H1 (cell line): Measurements from ENCODE around the gene ACO1. TPM values are rescaled to one million over a fixed set of nuclear protein-coding genes. Genes with fewer than 3 reads are reported as not detected.

Source experiments
- ASH2L ChIP-seq: fragments of 200-600, 300-600 bp; sonication (generic); IDR thresholded peaks from one replicate; pipeline ENCODE4 v1.7.1; 2017; ENCODE audit warnings: low read length
- CBX5 ChIP-seq: fragments of 300-800, 300-1000 bp; sonication (generic); IDR thresholded peaks from 2 replicates; pipeline ENCODE4 v1.7.1; 2016; ENCODE audit warnings: antibody characterized with exemption, low read length, low read depth
- CBX8 ChIP-seq: fragments of 300-800, 300-1000 bp; sonication (generic); IDR thresholded peaks from 2 replicates; pipeline ENCODE4 v1.7.1; 2016; ENCODE audit warnings: low read depth, low read length, borderline replicate concordance
- CEBPB ChIP-seq: IDR thresholded peaks from 2 replicates; pipeline ENCODE4 v1.6.1; 2012; ENCODE audit warnings: low read depth, low read length
- CREB1 ChIP-seq: IDR thresholded peaks from 2 replicates; pipeline ENCODE4 v1.6.1; 2012; ENCODE audit warnings: inconsistent platforms
- EGR1 ChIP-seq: IDR thresholded peaks from 2 replicates; pipeline ENCODE4 v1.6.1; 2011; ENCODE audit warnings: low read depth, low read length, borderline replicate concordance
- KDM1A ChIP-seq: fragments of 200-600, 300-600 bp; sonication (generic); IDR thresholded peaks from 2 replicates; pipeline ENCODE4 v1.7.1; 2016; ENCODE audit warnings: mild to moderate bottlenecking, low read length, borderline replicate concordance
- KDM4A ChIP-seq: IDR thresholded peaks from one replicate; pipeline ENCODE4 v1.7.1; 2012; ENCODE audit warnings: low read depth, mild to moderate bottlenecking, moderate library complexity, low read length, inconsistent platforms; ENCODE audit not compliant: severe bottlenecking
- MAFK ChIP-seq: IDR thresholded peaks from 2 replicates; pipeline ENCODE4 v1.6.1; 2012; ENCODE audit warnings: low read depth, mild to moderate bottlenecking, improper control_type of control experiment, low read length
- PHF8 ChIP-seq: fragments of 200-600 bp; sonication (generic); conservative IDR thresholded peaks from 2 replicates; pipeline ENCODE4 v1.7.1; 2012; ENCODE audit warnings: low read depth, mild to moderate bottlenecking, inconsistent platforms, low read length, moderate library complexity
- POLR2A ChIP-seq, 2 experiments: IDR thresholded peaks; 1 replicate in 1 of 2; 2 replicates in 1 of 2; pipeline ENCODE4 v1.6.1; 2011; ENCODE audit warnings: low read depth in 2 of 2, low read length in 2 of 2, mild to moderate bottlenecking in 2 of 2; ENCODE audit errors: control extremely low read depth in 1 of 2
- POLR2AphosphoS5 ChIP-seq: IDR thresholded peaks from 2 replicates; pipeline ENCODE4 v1.6.1; 2011; ENCODE audit warnings: low read depth, low read length
- RAD21 ChIP-seq, 2 experiments: IDR thresholded peaks in 1 of 2; conservative IDR thresholded peaks in 1 of 2; 2 replicates each; pipeline ENCODE4 v1.6.1; 2011; ENCODE audit warnings: low read depth in 2 of 2, low read length in 2 of 2, improper control_type of control experiment in 1 of 2, inconsistent platforms in 1 of 2, mild to moderate bottlenecking in 1 of 2, moderate library complexity in 1 of 2
- RBBP5 ChIP-seq: IDR thresholded peaks from 2 replicates; pipeline ENCODE4 v1.7.1; 2012; ENCODE audit warnings: low read depth, mild to moderate bottlenecking, inconsistent platforms, low read length, moderate library complexity, borderline replicate concordance
- RFX5 ChIP-seq: IDR thresholded peaks from 2 replicates; pipeline ENCODE4 v1.6.1; 2011; ENCODE audit warnings: low read depth, low read length, improper control_type of control experiment, borderline replicate concordance
- RNF2 ChIP-seq: fragments of 200-900, 300-1000 bp; sonication (generic); IDR thresholded peaks from 2 replicates; pipeline ENCODE4 v1.7.1; 2016; ENCODE audit warnings: borderline replicate concordance, low read depth, mild to moderate bottlenecking, antibody characterized with exemption, low read length; ENCODE audit not compliant: poor library complexity, severe bottlenecking; ENCODE audit errors: missing control alignments
- SIRT6 ChIP-seq: IDR thresholded peaks from one replicate; pipeline ENCODE4 v1.7.1; 2012; ENCODE audit warnings: low read length, inconsistent platforms
- SIX5 ChIP-seq: IDR thresholded peaks from 2 replicates; pipeline ENCODE4 v1.6.1; 2011; ENCODE audit warnings: mild to moderate bottlenecking, low read depth, low read length
- TAF1 ChIP-seq: IDR thresholded peaks from 2 replicates; pipeline ENCODE4 v1.6.1; 2011; ENCODE audit warnings: mild to moderate bottlenecking, low read depth, low read length
- TCF12 ChIP-seq: IDR thresholded peaks from 2 replicates; pipeline ENCODE4 v1.6.1; 2011; ENCODE audit warnings: low read depth, mild to moderate bottlenecking, low read length
- ZNF274 ChIP-seq: IDR thresholded peaks from 2 replicates; pipeline ENCODE4 v1.7.0; 2012; ENCODE audit warnings: low read length, borderline replicate concordance; ENCODE audit errors: extremely low read depth
- polyA plus RNA-seq, 7 experiments: library from polyadenylated mRNA; depleted of rRNA in 3 of 7; stranded (reverse) in 5 of 7; unstranded in 2 of 7; fragments of >200 nt in 5 of 7; fragments of 200-250 nt in 2 of 7; gene quantifications; 1 replicate in 5 of 7; 2 replicates in 1 of 7; 4 replicates in 1 of 7; pipeline versions ENCODE4 v1.2.1 to v1.2.3, GENCODE V29; 2011 to 2013; ENCODE audit warnings: missing spikeins in 2 of 7, mixed read lengths in 2 of 7
- total RNA-seq: library from RNA; stranded (reverse); fragmentation: NEBNext Ultra II Directional; extraction: Animal tissue kit (Norgen Biotek cat#: 25700); gene quantifications from 2 replicates; pipeline ENCODE4 v1.2.1, GENCODE V29; 2021
- TF ChIP-seq, protein P1 (sequence below): IDR thresholded peaks from 2 replicates; pipeline ENCODE4 v1.6.1; 2012; ENCODE audit warnings: low read length, inconsistent platforms
- TF ChIP-seq, protein P2 (sequence below): IDR thresholded peaks from 2 replicates; pipeline ENCODE4 v1.6.1; 2012; ENCODE audit warnings: inconsistent platforms

The ACO1 gene
- total and polyA plus RNA-seq, 2 of the 8 experiments (the other 6 are each of a cell fraction or from before 2014, with no cell fraction given), result 39.3 to 49.8 TPM

DNA sequence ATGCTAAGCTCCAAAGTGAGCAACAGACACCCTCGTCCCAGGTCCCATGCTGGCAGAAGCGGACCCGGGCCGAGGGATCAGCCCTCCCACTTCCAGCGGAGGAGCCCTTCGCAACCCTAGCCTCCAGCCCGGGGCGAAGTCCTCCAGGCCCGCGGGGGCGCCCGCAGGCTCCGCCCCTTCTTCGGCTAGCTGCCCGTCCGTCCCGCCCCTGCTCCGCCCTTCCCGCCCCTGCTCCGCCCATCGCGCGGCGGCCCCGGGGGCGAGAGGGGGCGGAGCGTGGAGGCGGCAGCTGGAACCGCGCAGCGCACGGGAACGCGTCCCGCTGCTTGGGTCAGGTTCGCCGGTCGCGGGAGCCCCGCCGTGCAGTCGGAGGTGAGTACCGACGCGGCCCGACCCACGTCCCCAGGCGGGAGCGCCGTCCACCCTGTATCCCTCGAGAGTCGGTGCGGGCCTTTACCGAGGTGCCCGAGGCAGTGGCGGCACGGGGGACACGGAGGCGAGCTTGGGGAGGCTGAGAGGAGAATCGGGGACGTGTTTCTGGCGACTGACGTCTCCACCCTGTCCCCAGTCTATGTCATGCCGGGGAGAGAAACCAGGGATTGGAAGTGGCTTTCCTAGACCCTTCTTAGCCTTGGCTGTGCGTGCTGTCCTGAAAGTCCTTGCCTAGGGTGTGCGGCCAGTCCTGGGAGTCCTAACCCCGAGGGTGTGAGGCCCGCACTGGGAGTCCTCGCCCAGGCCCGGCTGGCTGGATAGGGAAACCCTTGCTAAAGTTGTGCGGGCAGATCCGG, at the start of gene ACO1 (continued):
- TF ChIP-seq, protein P1, sequence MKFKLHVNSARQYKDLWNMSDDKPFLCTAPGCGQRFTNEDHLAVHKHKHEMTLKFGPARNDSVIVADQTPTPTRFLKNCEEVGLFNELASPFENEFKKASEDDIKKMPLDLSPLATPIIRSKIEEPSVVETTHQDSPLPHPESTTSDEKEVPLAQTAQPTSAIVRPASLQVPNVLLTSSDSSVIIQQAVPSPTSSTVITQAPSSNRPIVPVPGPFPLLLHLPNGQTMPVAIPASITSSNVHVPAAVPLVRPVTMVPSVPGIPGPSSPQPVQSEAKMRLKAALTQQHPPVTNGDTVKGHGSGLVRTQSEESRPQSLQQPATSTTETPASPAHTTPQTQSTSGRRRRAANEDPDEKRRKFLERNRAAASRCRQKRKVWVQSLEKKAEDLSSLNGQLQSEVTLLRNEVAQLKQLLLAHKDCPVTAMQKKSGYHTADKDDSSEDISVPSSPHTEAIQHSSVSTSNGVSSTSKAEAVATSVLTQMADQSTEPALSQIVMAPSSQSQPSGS, result no peak
- TF ChIP-seq CBX8 (no peak), KDM1A (no peak), KDM4A (peak; percentile 93), CEBPB (no peak), POLR2A (IDR thresholded peaks at IDR 0.05; ENCODE audit: control extremely low read depth in 1 of 2, low read depth in 2 of 2, low read length in 2 of 2) (peak in 1 of 2 experiments; percentile 56; a peak in 2 of 3 replicates), TAF1 (peak; percentile 54; the same call in 1 of the 2 replicates), RAD21 (IDR thresholded peaks at IDR 0.05 in 1 of 2, conservative IDR thresholded peaks at IDR 0.05 in 1 of 2; ENCODE audit: low read depth in 2 of 2, low read length in 2 of 2) (no peak), SIRT6 (no peak), EGR1 (peak; percentile 54; the same call in 1 of the 2 replicates), CREB1 (0 out of 2 replicates have a peak, but pooled peaks have one; percentile 37), SIX5 (no peak), POLR2AphosphoS5 (no peak), MAFK (no peak), ASH2L (peak; percentile 88), CBX5 (no peak), TCF12 (no peak), RNF2 (no peak), PHF8 (peak; percentile 65; the same call in 1 of the 2 replicates), RBBP5 (0 out of 2 replicates have a peak, but pooled peaks have one; percentile 55), ZNF274 (no peak), RFX5 (no peak)
- TF ChIP-seq, protein P2, sequence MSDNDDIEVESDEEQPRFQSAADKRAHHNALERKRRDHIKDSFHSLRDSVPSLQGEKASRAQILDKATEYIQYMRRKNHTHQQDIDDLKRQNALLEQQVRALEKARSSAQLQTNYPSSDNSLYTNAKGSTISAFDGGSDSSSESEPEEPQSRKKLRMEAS, result no peak
